ENCODE data around the gene STAC3. TPM values are rescaled to one million over a fixed set of nuclear protein-coding genes. Genes with fewer than 3 reads are reported as not detected.

The STAC3 gene
- total and polyA plus RNA-seq, 2 of the 13 experiments (the other 11 are each of a cell fraction or from before 2014, with no cell fraction given), result 0.18 to 0.22 TPM

GRCh38 chr12:57240066-57240921, 10.7 kb downstream of the STAC3 start (continued):
- TF ChIP-seq THAP9 (CRISPR knock-in tag; IDR thresholded peaks at IDR 0.05; ENCODE audit: borderline replicate concordance) (no peak), U2AF1 (optimal IDR thresholded peaks at IDR 0.05; ENCODE audit: low read depth, low read length) (no peak), WIZ (CRISPR knock-in tag; IDR thresholded peaks at IDR 0.05) (no peak), MNT (IDR thresholded peaks at IDR 0.05) (peak; percentile 55; the same call in 1 of the 2 replicates), MBD4 (IDR thresholded peaks at IDR 0.05; ENCODE audit: borderline replicate concordance, low read length) (no peak), BATF2 (CRISPR knock-in tag; IDR thresholded peaks at IDR 0.05) (0 out of 2 replicates have a peak, but pooled peaks have one; percentile 13), HDAC6 (IDR thresholded peaks at IDR 0.05; ENCODE audit: low read depth, low read length) (no peak), MLLT10 (CRISPR knock-in tag; IDR thresholded peaks at IDR 0.05) (no peak), BHLHE40 (IDR thresholded peaks at IDR 0.05; ENCODE audit: low read length) (peak; percentile 54; the same call in 1 of the 2 replicates), ZNF878 (CRISPR knock-in tag; IDR thresholded peaks at IDR 0.05) (no peak), ONECUT2 (CRISPR knock-in tag; IDR thresholded peaks at IDR 0.05) (no peak), ARID2 (CRISPR knock-in tag; IDR thresholded peaks at IDR 0.05; ENCODE audit: borderline replicate concordance) (no peak), ZBTB1 (CRISPR knock-in tag; IDR thresholded peaks at IDR 0.05; ENCODE audit: borderline replicate concordance) (no peak), ZNF124 (CRISPR knock-in tag; IDR thresholded peaks at IDR 0.05) (no peak), ZNF337 (CRISPR knock-in tag; IDR thresholded peaks at IDR 0.05; ENCODE audit: borderline replicate concordance, low read depth) (no peak), ZNF800 (CRISPR knock-in tag; IDR thresholded peaks at IDR 0.05) (no peak), IRF2 (CRISPR knock-in tag; IDR thresholded peaks at IDR 0.05) (0 out of 2 replicates have a peak, but pooled peaks have one; percentile 6), ASH2L (IDR thresholded peaks at IDR 0.05; ENCODE audit: insufficient read length, low read depth, low read length) (no peak), FIP1L1 (IDR thresholded peaks at IDR 0.05; ENCODE audit: borderline replicate concordance, insufficient read depth, low read depth, low read length) (no peak)
